IPS DF 4.7 (cell line): ENCODE results near the gene FAM72B.
"Not testable (repeated sequence)": the region's sequence is repeated elsewhere in the genome, so short reads cannot be mapped to it uniquely, and the experiment has no call there.

ENCODE experiments used
- DNase-seq: peaks from one replicate; pipeline ENCODE4 v3.0.0-alpha.2; 2013; ENCODE audit warnings: low spot score; ENCODE audit errors: extremely low read depth

FAM72B gene

GRCh38 chr1:121184290-121185127 lies at the start of gene FAM72B, which contains the start of gene SRGAP2C:
Gene FAM72B, minus strand, starts transcription at chr1:121184340. Its CDS starts 851 bp downstream, at chr1:121183489.
Gene SRGAP2C, plus strand, starts transcription at chr1:121184975. Its CDS starts 2,472 bp downstream, at chr1:121187447.
- DNase-seq: peak; percentile 80

GRCh38 chr1:121232445-121233125 lies 48.4 kb upstream of the FAM72B start:
- DNase-seq: not testable (repeated sequence)

- DNase-seq: not testable (repeated sequence)
These were observed 46.5 kb upstream of the FAM72B start for GRCh38 chr1:121230636-121231035.

- DNase-seq: not testable (repeated sequence)
These were observed 43.6 kb upstream of the FAM72B start for GRCh38 chr1:121227544-121228330.

GRCh38 chr1:121226925-121227324 lies 42.8 kb upstream of the FAM72B start:
- DNase-seq: not testable (repeated sequence)

- not testable (repeated sequence) for DNase-seq
These were observed 42.3 kb upstream of the FAM72B start for GRCh38 chr1:121226295-121226904.

GRCh38 chr1:121224714-121225113 lies 40.6 kb upstream of the FAM72B start:
- DNase-seq: not testable (repeated sequence)

- DNase-seq: not testable (repeated sequence)
These were observed 37.6 kb upstream of the FAM72B start for GRCh38 chr1:121221770-121222169.

GRCh38 chr1:121216676-121217075 lies 32.5 kb upstream of the FAM72B start:
- not testable (repeated sequence) for DNase-seq

- DNase-seq: not testable (repeated sequence)
These were observed 31.7 kb upstream of the FAM72B start for GRCh38 chr1:121215699-121216417.

GRCh38 chr1:121214544-121215156 lies 30.5 kb upstream of the FAM72B start:
- DNase-seq: not testable (repeated sequence)

- not testable (repeated sequence) for DNase-seq
These were observed 29.4 kb upstream of the FAM72B start for GRCh38 chr1:121213491-121213890.

GRCh38 chr1:121210778-121211177 lies 26.6 kb upstream of the FAM72B start:
- DNase-seq: not testable (repeated sequence)

GRCh38 chr1:121208375-121208774 lies 24.2 kb upstream of the FAM72B start:
- DNase-seq: not testable (repeated sequence)

- not testable (repeated sequence) for DNase-seq
These were observed 23.2 kb upstream of the FAM72B start for GRCh38 chr1:121207328-121207727.

GRCh38 chr1:121205786-121206711 lies 21.9 kb upstream of the FAM72B start:
- DNase-seq: not testable (repeated sequence)

GRCh38 chr1:121202986-121203385 lies 18.8 kb upstream of the FAM72B start:
- not testable (repeated sequence) for DNase-seq
